IMR-90 (cell line): ENCODE measurements around the gene SRP19. TPM values are rescaled to one million over a fixed set of nuclear protein-coding genes. Genes with fewer than 3 reads are reported as not detected.
A peak's percentile ranks its signal among the peaks of the same experiment; 100 is the strongest.

Source experiments
- ATAC-seq: fragments of 200-7000 bp; cut with Tn5 transposase; 2 replicates; pipeline ENCODE4 v1.9.1; 2020; ENCODE audit warnings: low read depth, mild to moderate bottlenecking, moderate library complexity
- BruUV-seq: library from RNA; stranded (reverse); fragments of 400-500 nt; replicated peaks from 2 replicates; lab custom pipeline; 2021; lab: Mats Ljungman, UMichigan
- CTCF ChIA-PET: fragments of 300-600 bp; formaldehyde crosslinking; extraction: SDS; loops from one replicate; lab custom pipeline; 2021; ENCODE audit warnings: antibody characterized with exemption; lab: Yijun Ruan, JAX
- POLR2A ChIA-PET: fragments of 300-600 bp; sonication (Branson Sonifier 250); formaldehyde crosslinking; loops from one replicate; lab custom pipeline; 2022; ENCODE audit warnings: antibody characterized with exemption; ENCODE audit not compliant: unreplicated experiment; lab: Charles Lee
- DNase-seq: peaks from one replicate; pipeline ENCODE4 v3.0.0; 2013
- H2AFZ ChIP-seq: replicated peaks from 2 replicates; pipeline ENCODE3; 2013; ENCODE audit warnings: low read length, mild to moderate bottlenecking; ENCODE audit not compliant: poor library complexity
- H2AK5ac ChIP-seq: 2 replicates; pipeline ENCODE4 v1.6.1; 2013; ENCODE audit warnings: low read depth, low read length, inconsistent platforms
- H2AK9ac ChIP-seq: replicated peaks from 2 replicates; pipeline ENCODE3; 2013; ENCODE audit warnings: mild to moderate bottlenecking, low read depth, low read length, moderate library complexity; ENCODE audit not compliant: poor library complexity
- H2BK120ac ChIP-seq: 2 replicates; pipeline ENCODE4 v1.6.1; 2013; ENCODE audit warnings: low read depth, low read length, inconsistent platforms
- H2BK15ac ChIP-seq: 3 replicates; pipeline ENCODE4 v1.6.1; 2013; ENCODE audit warnings: low read depth, low read length, inconsistent platforms
- H2BK20ac ChIP-seq: 2 replicates; pipeline ENCODE4 v1.6.1; 2013; ENCODE audit warnings: low read depth, mild to moderate bottlenecking, inconsistent platforms, low read length, moderate library complexity
- H2BK5ac ChIP-seq: 2 replicates; pipeline ENCODE4 v1.6.1; 2013; ENCODE audit warnings: mild to moderate bottlenecking, low read depth, low read length, inconsistent platforms; ENCODE audit not compliant: poor library complexity, severe bottlenecking
- H3K14ac ChIP-seq: replicated peaks from 2 replicates; pipeline ENCODE4 v1.6.1; 2013; ENCODE audit warnings: low read depth, low read length, inconsistent platforms
- H3K18ac ChIP-seq: 2 replicates; pipeline ENCODE4 v1.6.1; 2013; ENCODE audit warnings: low read depth, low read length, control low read depth
- H3K23ac ChIP-seq: 2 replicates; pipeline ENCODE4 v1.6.1; 2013; ENCODE audit warnings: low read depth, low read length, inconsistent platforms
- H3K27ac ChIP-seq: 2 replicates; pipeline ENCODE4 v1.5.1; 2013; ENCODE audit warnings: mild to moderate bottlenecking, control low read depth, low read length; ENCODE audit not compliant: insufficient read depth
- H3K27me3 ChIP-seq: 2 replicates; pipeline ENCODE4 v1.6.1; 2013; ENCODE audit warnings: low read length; ENCODE audit not compliant: control insufficient read depth, insufficient read depth
- H3K36me3 ChIP-seq: 2 replicates; pipeline ENCODE4 v1.6.1; 2013; ENCODE audit warnings: low read length, mixed read lengths; ENCODE audit not compliant: control insufficient read depth, insufficient read depth
- H3K4ac ChIP-seq: 2 replicates; pipeline ENCODE4 v1.6.1; 2013; ENCODE audit warnings: low read depth, low read length, inconsistent platforms
- H3K4me1 ChIP-seq: 2 replicates; pipeline ENCODE4 v1.6.1; 2013; ENCODE audit warnings: low read length, mixed read lengths; ENCODE audit not compliant: control insufficient read depth, insufficient read depth
- H3K4me2 ChIP-seq: 2 replicates; pipeline ENCODE4 v1.6.1; 2013; ENCODE audit warnings: low read depth, mild to moderate bottlenecking, control low read depth, low read length, moderate library complexity
- H3K4me3 ChIP-seq: 2 replicates; pipeline ENCODE4 v1.5.1; 2013; ENCODE audit warnings: low read depth, mild to moderate bottlenecking, control low read depth, low read length, moderate library complexity; ENCODE audit not compliant: insufficient read depth
- H3K56ac ChIP-seq: 2 replicates; pipeline ENCODE4 v1.6.1; 2013; ENCODE audit warnings: low read length, inconsistent platforms; ENCODE audit not compliant: insufficient read depth; ENCODE audit errors: extremely low read depth
- H3K79me1 ChIP-seq, 2 experiments: 2 replicates each; pipeline ENCODE4 v1.6.1; 2013; ENCODE audit warnings: low read length in 2 of 2, inconsistent platforms in 1 of 2, low read depth in 1 of 2
- H3K9ac ChIP-seq: 2 replicates; pipeline ENCODE4 v1.6.1; 2013; ENCODE audit warnings: low read depth, low read length, control low read depth
- H3K9me1 ChIP-seq: 2 replicates; pipeline ENCODE4 v1.6.1; 2013; ENCODE audit warnings: low read length, inconsistent platforms; ENCODE audit not compliant: insufficient read depth
- H3K9me3 ChIP-seq: 2 replicates; pipeline ENCODE4 v1.6.1; 2013; ENCODE audit warnings: low read length; ENCODE audit not compliant: control insufficient read depth, insufficient read depth
- H4K20me1 ChIP-seq: 2 replicates; pipeline ENCODE4 v1.6.1; 2013; ENCODE audit warnings: low read length, inconsistent platforms; ENCODE audit not compliant: insufficient read depth
- H4K5ac ChIP-seq: 2 replicates; pipeline ENCODE4 v1.6.1; 2013; ENCODE audit warnings: mild to moderate bottlenecking, low read depth, low read length, control low read depth
- H4K8ac ChIP-seq, 2 experiments: 2 replicates each; pipeline ENCODE4 v1.6.1; 2013; ENCODE audit warnings: low read depth in 2 of 2, low read length in 2 of 2, control low read depth in 1 of 2, inconsistent platforms in 1 of 2
- H4K91ac ChIP-seq: 2 replicates; pipeline ENCODE4 v1.6.1; 2013; ENCODE audit warnings: low read depth, low read length, inconsistent platforms; ENCODE audit not compliant: insufficient read depth
- BHLHE40 ChIP-seq: fragments of 150-350 bp; IDR thresholded peaks from 2 replicates; pipeline ENCODE4 v1.6.1; 2016; ENCODE audit warnings: mild to moderate bottlenecking, low read depth, low read length
- CEBPB ChIP-seq: IDR thresholded peaks from 2 replicates; pipeline ENCODE4 v1.6.1; 2012; ENCODE audit warnings: low read depth, low read length, improper control_type of control experiment
- CHD1 ChIP-seq: IDR thresholded peaks from 2 replicates; pipeline ENCODE4 v1.6.1; 2012; ENCODE audit warnings: low read depth, low read length, improper control_type of control experiment
- FOS ChIP-seq: fragments of 150-350 bp; IDR thresholded peaks from 2 replicates; pipeline ENCODE4 v1.6.1; 2016; ENCODE audit warnings: low read depth, low read length
- MAFK ChIP-seq: IDR thresholded peaks from 2 replicates; pipeline ENCODE4 v1.6.1; 2012; ENCODE audit warnings: low read depth, low read length, improper control_type of control experiment
- MAZ ChIP-seq: IDR thresholded peaks from 2 replicates; pipeline ENCODE4 v1.6.1; 2012; ENCODE audit warnings: low read depth, mild to moderate bottlenecking, low read length, improper control_type of control experiment, moderate library complexity, borderline replicate concordance
- MXI1 ChIP-seq: IDR thresholded peaks from 2 replicates; pipeline ENCODE4 v1.6.1; 2012; ENCODE audit warnings: low read depth, mild to moderate bottlenecking, low read length, moderate library complexity, borderline replicate concordance
- NFE2L2 ChIP-seq: fragments of 150-350 bp; IDR thresholded peaks from 2 replicates; pipeline ENCODE4 v1.6.1; 2016; ENCODE audit warnings: low read depth, mild to moderate bottlenecking, low read length
- POLR2A ChIP-seq: IDR thresholded peaks from 2 replicates; pipeline ENCODE4 v1.6.1; 2012; ENCODE audit warnings: mild to moderate bottlenecking, low read depth, low read length
- RAD21 ChIP-seq: IDR thresholded peaks from 2 replicates; pipeline ENCODE4 v1.6.1; 2012; ENCODE audit warnings: low read length, improper control_type of control experiment
- RCOR1 ChIP-seq: IDR thresholded peaks from 2 replicates; pipeline ENCODE4 v1.6.1; 2012; ENCODE audit warnings: mild to moderate bottlenecking, low read length, improper control_type of control experiment; ENCODE audit not compliant: insufficient replicate concordance
- RFX5 ChIP-seq: IDR thresholded peaks from 2 replicates; pipeline ENCODE4 v1.8.0; 2012; ENCODE audit warnings: low read depth, mild to moderate bottlenecking, low read length, moderate library complexity
- SMC3 ChIP-seq: fragments of 150-350 bp; IDR thresholded peaks from 2 replicates; pipeline ENCODE4 v1.6.1; 2016; ENCODE audit warnings: low read depth, mild to moderate bottlenecking, antibody characterized with exemption, low read length, moderate library complexity
- USF2 ChIP-seq: fragments of 150-350 bp; IDR thresholded peaks from 2 replicates; pipeline ENCODE4 v1.6.1; 2017; ENCODE audit warnings: mild to moderate bottlenecking, antibody characterized with exemption, low read length, low read depth
- WGBS, 2 experiments: methylation state at CpG; one replicate each; pipeline versions ENCODE4 v1.1.5 to v1.1.7; 2013; ENCODE audit warnings: missing lambda C conversion rate in 2 of 2; ENCODE audit not compliant: insufficient read length in 1 of 2; ENCODE audit errors: extremely low coverage in 2 of 2; 5-methylcytosine and 5-hydroxymethylcytosine counted together
- dilution Hi-C: fragments of 300-500 bp; cut with HindIII; formaldehyde crosslinking; loops from one replicate; pipeline ENCODE4 v1.14.3; 2018; ENCODE audit warnings: low sequenced_read_pairs; ENCODE audit not compliant: unreplicated experiment
- in situ Hi-C: fragments of 300-500 bp; cut with MboI; formaldehyde crosslinking; loops from 3 replicates; pipeline ENCODE4 v1.14.3; 2019; ENCODE audit warnings: low sequenced_read_pairs, inconsistent platforms, mixed read lengths
- intact Hi-C: fragments of 100-400 bp; cut with micrococcal nuclease; formaldehyde crosslinking; loops from 2 replicates; pipeline ENCODE4 v1.10.0; 2022
- polyA plus RNA-seq, 3 experiments: library from polyadenylated mRNA; depleted of rRNA; stranded (reverse); fragments of >200 nt; gene quantifications; 2 replicates each; pipeline ENCODE4 v1.2.3, GENCODE V29; 2012; ENCODE audit warnings: low replicate concordance in 1 of 3
- total RNA-seq: library from RNA; depleted of rRNA; stranded (reverse); fragments of >200 nt; gene quantifications from 2 replicates; pipeline ENCODE4 v1.2.3, GENCODE V29; 2012
- TF ChIP-seq, protein P1 (sequence below): fragments of 150-350 bp; IDR thresholded peaks from 2 replicates; pipeline ENCODE4 v1.6.1; 2016; ENCODE audit warnings: low read depth, mild to moderate bottlenecking, low read length, moderate library complexity, borderline replicate concordance
- TF ChIP-seq, protein P2 (sequence below): conservative IDR thresholded peaks from 2 replicates; pipeline ENCODE4 v1.5.1; 2012; ENCODE audit warnings: mild to moderate bottlenecking, low read depth, low read length, improper control_type of control experiment

SRP19 gene
- total and polyA plus RNA-seq, 2 of the 4 experiments (the other 2 are of a cell fraction): 10.0 to 61.5 TPM

- Histone ChIP-seq H3K23ac (peak overlapping the region; percentile 83), H3K9me3 (no peaks in the 10 kb centered on the region), H3K56ac (peak overlapping the region; percentile 88), H3K9me1 (peaks cover 5% of the 10 kb centered on the region; the same call in 1 of the 2 replicates), H2AFZ (peak overlapping the region; percentile 100), H3K14ac (peak overlapping the region; percentile 76), H2BK15ac (no peak overlapping the region), H3K4me1 (peaks cover 2% of the 10 kb centered on the region; the same call in 1 of the 2 replicates), H2BK5ac (peak overlapping the region; percentile 50), H3K18ac (no peak overlapping the region), H2BK120ac (no peak overlapping the region), H4K5ac (peak overlapping the region; percentile 31; the same call in 1 of the 2 replicates), H4K8ac (peak overlapping the region; percentile 88 to 98), H3K79me1 (peaks cover 12 to 39% of the 10 kb centered on the region in 2 experiments), H3K27ac (peak overlapping the region; percentile 72), H3K36me3 (peaks cover 13% of the 10 kb centered on the region), H3K4me3 (peak overlapping the region; percentile 91), H3K4me2 (peak overlapping the region; percentile 87; the same call in 1 of the 2 replicates), H4K20me1 (peaks cover 21% of the 10 kb centered on the region; the same call in 1 of the 2 replicates), H3K4ac (peak overlapping the region; percentile 84), H2AK5ac (no peak overlapping the region), H2BK20ac (no peak overlapping the region), H3K9ac (peak overlapping the region; percentile 93), H2AK9ac (peak overlapping the region; percentile 68), H4K91ac (peak overlapping the region; percentile 69; the same call in 1 of the 2 replicates), H3K27me3 (no peaks in the 10 kb centered on the region)
- intact Hi-C loops: no loop called here
- TF ChIP-seq MAZ: no peak
- no peak for TF ChIP-seq NFE2L2
- no peak for TF ChIP-seq MXI1
- TF ChIP-seq, protein P1, sequence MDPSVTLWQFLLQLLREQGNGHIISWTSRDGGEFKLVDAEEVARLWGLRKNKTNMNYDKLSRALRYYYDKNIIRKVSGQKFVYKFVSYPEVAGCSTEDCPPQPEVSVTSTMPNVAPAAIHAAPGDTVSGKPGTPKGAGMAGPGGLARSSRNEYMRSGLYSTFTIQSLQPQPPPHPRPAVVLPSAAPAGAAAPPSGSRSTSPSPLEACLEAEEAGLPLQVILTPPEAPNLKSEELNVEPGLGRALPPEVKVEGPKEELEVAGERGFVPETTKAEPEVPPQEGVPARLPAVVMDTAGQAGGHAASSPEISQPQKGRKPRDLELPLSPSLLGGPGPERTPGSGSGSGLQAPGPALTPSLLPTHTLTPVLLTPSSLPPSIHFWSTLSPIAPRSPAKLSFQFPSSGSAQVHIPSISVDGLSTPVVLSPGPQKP: no peak
- TF ChIP-seq BHLHE40: no peak
- TF ChIP-seq USF2: no peak
- TF ChIP-seq RFX5: no peak
- TF ChIP-seq RCOR1: no peak
- TF ChIP-seq RAD21: no peak
- no peak for TF ChIP-seq FOS
- TF ChIP-seq POLR2A: no peak
- no peak for TF ChIP-seq CEBPB
- TF ChIP-seq, protein P2, sequence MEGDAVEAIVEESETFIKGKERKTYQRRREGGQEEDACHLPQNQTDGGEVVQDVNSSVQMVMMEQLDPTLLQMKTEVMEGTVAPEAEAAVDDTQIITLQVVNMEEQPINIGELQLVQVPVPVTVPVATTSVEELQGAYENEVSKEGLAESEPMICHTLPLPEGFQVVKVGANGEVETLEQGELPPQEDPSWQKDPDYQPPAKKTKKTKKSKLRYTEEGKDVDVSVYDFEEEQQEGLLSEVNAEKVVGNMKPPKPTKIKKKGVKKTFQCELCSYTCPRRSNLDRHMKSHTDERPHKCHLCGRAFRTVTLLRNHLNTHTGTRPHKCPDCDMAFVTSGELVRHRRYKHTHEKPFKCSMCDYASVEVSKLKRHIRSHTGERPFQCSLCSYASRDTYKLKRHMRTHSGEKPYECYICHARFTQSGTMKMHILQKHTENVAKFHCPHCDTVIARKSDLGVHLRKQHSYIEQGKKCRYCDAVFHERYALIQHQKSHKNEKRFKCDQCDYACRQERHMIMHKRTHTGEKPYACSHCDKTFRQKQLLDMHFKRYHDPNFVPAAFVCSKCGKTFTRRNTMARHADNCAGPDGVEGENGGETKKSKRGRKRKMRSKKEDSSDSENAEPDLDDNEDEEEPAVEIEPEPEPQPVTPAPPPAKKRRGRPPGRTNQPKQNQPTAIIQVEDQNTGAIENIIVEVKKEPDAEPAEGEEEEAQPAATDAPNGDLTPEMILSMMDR: no peak
- no peak for TF ChIP-seq CHD1
- TF ChIP-seq SMC3: no peak
- no peak for TF ChIP-seq MAFK
- in situ Hi-C loops: no loop called here
- WGBS, 2 experiments: no CpG with 5 or more reads among the region's 8 CpGs
- dilution Hi-C loops: no loop called here
- no peak; the same call in 1 of the 2 replicates for ATAC-seq
- DNase-seq: no peak
- CTCF ChIA-PET: interaction anchor here (2.0 kb wide), 1 partner anchor 13 kb away, joined by 8 read pairs; no protein-coding TSS in a partner anchor
- POLR2A ChIA-PET: no interaction called here
- no TSS peak for BruUV-seq
These were observed 525 bp downstream of the SRP19 start for GRCh38 chr5:112861638-112861985.
